KMS-11 (cell line): ENCODE measurements around the gene ZNF440.

Experiments
- H2AFZ ChIP-seq: fragments of 200-600 bp; sonication (generic); 2 replicates; pipeline ENCODE4 v1.6.1; 2016; ENCODE audit warnings: antibody characterized with exemption, mixed run types, low read depth
- H3K27ac ChIP-seq: fragments of 200-600 bp; sonication (generic); 2 replicates; pipeline ENCODE4 v1.6.1; 2016; ENCODE audit warnings: mild to moderate bottlenecking, mixed run types
- H3K27me3 ChIP-seq: fragments of 200-600 bp; sonication (generic); 2 replicates; pipeline ENCODE4 v1.6.1; 2017; ENCODE audit warnings: mild to moderate bottlenecking, low read depth, mixed run types, moderate library complexity; ENCODE audit not compliant: insufficient read depth
- H3K36me3 ChIP-seq: fragments of 200-600 bp; sonication (generic); 2 replicates; pipeline ENCODE4 v1.6.1; 2017; ENCODE audit warnings: mild to moderate bottlenecking, mixed run types; ENCODE audit not compliant: insufficient read depth
- H3K4me1 ChIP-seq: fragments of 200-600 bp; sonication (generic); 2 replicates; pipeline ENCODE4 v1.6.1; 2016; ENCODE audit warnings: mild to moderate bottlenecking, low read depth, mixed run types; ENCODE audit not compliant: poor library complexity, severe bottlenecking
- H3K4me2 ChIP-seq: fragments of 200-600 bp; sonication (generic); 2 replicates; pipeline ENCODE4 v1.7.0; 2016; ENCODE audit warnings: mild to moderate bottlenecking, mixed run types
- H3K4me3 ChIP-seq: fragments of 200-600 bp; sonication (generic); IDR thresholded peaks from 2 replicates; pipeline ENCODE4 v1.6.1; 2017; ENCODE audit warnings: low read depth, low read length, mixed read lengths; ENCODE audit not compliant: insufficient read depth
- H3K79me2 ChIP-seq: fragments of 200-600 bp; sonication (generic); 2 replicates; pipeline ENCODE4 v1.6.1; 2016; ENCODE audit warnings: low read depth, mixed run types; ENCODE audit not compliant: insufficient read depth
- H3K9ac ChIP-seq: fragments of 200-600 bp; sonication (generic); 2 replicates; pipeline ENCODE4 v1.6.1; 2016; ENCODE audit warnings: mild to moderate bottlenecking, mixed run types
- H4K20me1 ChIP-seq: fragments of 200-600 bp; sonication (generic); 2 replicates; pipeline ENCODE4 v1.6.1; 2016; ENCODE audit warnings: mild to moderate bottlenecking, mixed run types; ENCODE audit not compliant: insufficient read depth
- TF ChIP-seq, protein P1 (sequence below): fragments of 200-600 bp; sonication (generic); conservative IDR thresholded peaks from 2 replicates; pipeline ENCODE4 v1.6.1; 2017; ENCODE audit warnings: low read depth, mild to moderate bottlenecking, antibody characterized with exemption, low read length, moderate library complexity, mixed read lengths

Gene ZNF440

DNA sequence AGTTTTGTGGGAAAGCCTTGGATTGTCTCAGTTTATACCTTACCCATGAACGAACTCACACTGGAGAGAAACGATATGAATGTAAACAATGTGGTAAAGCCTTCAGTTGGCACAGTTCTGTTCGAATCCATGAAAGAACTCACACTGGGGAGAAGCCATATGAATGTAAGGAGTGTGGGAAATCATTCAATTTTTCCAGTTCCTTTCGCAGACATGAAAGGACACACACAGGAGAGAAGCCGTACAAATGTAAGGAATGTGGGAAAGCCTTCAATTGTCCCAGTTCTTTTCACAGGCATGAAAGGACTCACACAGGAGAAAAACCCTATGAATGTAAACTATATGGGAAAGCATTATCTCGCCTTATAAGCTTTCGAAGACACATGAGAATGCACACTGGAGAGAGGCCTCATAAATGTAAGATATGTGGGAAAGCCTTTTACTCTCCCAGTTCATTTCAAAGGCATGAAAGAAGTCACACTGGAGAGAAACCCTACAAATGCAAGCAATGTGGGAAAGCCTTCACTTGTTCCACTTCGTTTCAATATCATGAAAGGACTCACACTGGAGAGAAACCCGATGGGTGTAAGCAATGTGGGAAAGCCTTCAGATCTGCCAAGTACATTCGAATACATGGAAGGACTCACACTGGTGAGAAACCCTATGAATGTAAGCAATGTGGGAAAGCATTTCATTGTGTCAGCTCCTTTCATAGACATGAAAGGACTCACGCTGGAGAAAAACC is 7.5 kb upstream of the ZNF440 start:
- H3K4me3 ChIP-seq, result no peak overlapping the region
- H3K27me3 ChIP-seq, result no peaks in the 10 kb centered on the region
- no peaks in the 10 kb centered on the region for H3K4me1 ChIP-seq
- H4K20me1 ChIP-seq, result no peaks in the 10 kb centered on the region
- no peaks in the 10 kb centered on the region for H3K79me2 ChIP-seq
- no peak overlapping the region for H2AFZ ChIP-seq
- no peak overlapping the region for H3K4me2 ChIP-seq
- TF ChIP-seq, protein P1, sequence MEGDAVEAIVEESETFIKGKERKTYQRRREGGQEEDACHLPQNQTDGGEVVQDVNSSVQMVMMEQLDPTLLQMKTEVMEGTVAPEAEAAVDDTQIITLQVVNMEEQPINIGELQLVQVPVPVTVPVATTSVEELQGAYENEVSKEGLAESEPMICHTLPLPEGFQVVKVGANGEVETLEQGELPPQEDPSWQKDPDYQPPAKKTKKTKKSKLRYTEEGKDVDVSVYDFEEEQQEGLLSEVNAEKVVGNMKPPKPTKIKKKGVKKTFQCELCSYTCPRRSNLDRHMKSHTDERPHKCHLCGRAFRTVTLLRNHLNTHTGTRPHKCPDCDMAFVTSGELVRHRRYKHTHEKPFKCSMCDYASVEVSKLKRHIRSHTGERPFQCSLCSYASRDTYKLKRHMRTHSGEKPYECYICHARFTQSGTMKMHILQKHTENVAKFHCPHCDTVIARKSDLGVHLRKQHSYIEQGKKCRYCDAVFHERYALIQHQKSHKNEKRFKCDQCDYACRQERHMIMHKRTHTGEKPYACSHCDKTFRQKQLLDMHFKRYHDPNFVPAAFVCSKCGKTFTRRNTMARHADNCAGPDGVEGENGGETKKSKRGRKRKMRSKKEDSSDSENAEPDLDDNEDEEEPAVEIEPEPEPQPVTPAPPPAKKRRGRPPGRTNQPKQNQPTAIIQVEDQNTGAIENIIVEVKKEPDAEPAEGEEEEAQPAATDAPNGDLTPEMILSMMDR, result no peak
- no peak overlapping the region for H3K9ac ChIP-seq
- H3K36me3 ChIP-seq, result no peaks in the 10 kb centered on the region
- no peak overlapping the region for H3K27ac ChIP-seq

DNA sequence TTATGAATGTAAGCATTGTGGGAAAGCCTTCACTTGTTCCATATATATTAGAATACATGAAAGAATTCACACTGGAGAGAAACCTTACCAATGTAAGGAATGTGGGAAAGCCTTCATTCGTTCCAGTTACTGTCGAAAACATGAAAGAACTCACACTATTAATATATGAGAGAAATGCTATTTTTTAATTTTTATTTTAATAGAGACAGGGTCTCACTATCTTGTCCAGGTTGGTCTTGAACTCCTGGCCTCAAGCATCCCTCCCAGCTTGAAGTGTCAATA is 7.0 kb upstream of the ZNF440 start:
- Histone ChIP-seq H3K9ac (no peak overlapping the region), H3K4me3 (no peak overlapping the region), H4K20me1 (no peaks in the 10 kb centered on the region), H3K27me3 (no peaks in the 10 kb centered on the region), H3K27ac (no peak overlapping the region), H3K4me2 (no peak overlapping the region), H3K79me2 (no peaks in the 10 kb centered on the region), H3K36me3 (no peaks in the 10 kb centered on the region), H2AFZ (no peak overlapping the region), H3K4me1 (no peaks in the 10 kb centered on the region)
- TF ChIP-seq, protein P1, result no peak

DNA sequence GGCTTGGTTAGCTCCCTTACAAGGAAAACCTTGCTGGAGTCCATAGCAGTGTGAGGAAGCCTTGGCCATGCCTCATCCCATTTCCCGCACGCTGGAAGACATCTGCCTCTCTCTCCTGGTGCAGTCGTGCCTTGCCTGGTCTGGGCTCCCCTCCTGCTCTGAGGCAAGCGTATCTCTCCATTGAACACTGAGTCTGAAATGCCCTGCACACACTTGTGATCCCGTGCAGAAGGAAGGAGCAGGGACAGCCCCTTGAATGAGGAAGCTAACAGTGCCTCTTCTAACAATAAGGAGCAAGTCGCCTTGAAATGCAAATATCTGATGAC is 407 bp upstream of the ZNF440 start:
- Histone ChIP-seq H3K4me2 (peak overlapping the region; percentile 50; the same call in 1 of the 2 replicates), H3K36me3 (no peaks in the 10 kb centered on the region), H4K20me1 (no peaks in the 10 kb centered on the region), H3K4me3 (no peak overlapping the region), H3K9ac (no peak overlapping the region; the same call in 1 of the 2 replicates), H3K4me1 (no peaks in the 10 kb centered on the region), H3K27me3 (no peaks in the 10 kb centered on the region), H3K27ac (no peak overlapping the region), H3K79me2 (no peaks in the 10 kb centered on the region), H2AFZ (peak overlapping the region; percentile 94)
- TF ChIP-seq, protein P1, result no peak

DNA sequence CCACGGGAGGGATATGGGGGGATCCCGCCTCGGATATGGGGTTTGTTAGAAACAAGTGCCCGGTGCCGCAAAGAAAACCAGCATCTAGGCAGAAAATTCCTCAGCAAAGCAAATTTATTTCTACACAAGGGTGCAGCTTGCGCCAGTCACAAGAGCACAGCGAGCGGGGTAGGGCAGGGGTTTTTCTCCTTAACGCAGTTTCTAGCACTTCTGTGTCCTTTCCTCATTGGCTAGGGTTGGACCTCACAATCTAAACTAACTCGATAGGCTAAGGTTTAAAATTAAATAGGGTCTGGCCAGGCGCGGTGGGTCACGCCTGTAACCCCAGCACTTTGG is 595 bp downstream of the ZNF440 start:
- H3K4me3 ChIP-seq, result no peak overlapping the region
- H3K4me1 ChIP-seq, result no peaks in the 10 kb centered on the region
- no peaks in the 10 kb centered on the region for H3K36me3 ChIP-seq
- no peaks in the 10 kb centered on the region for H3K79me2 ChIP-seq
- H2AFZ ChIP-seq, result peak overlapping the region; percentile 94
- H3K4me2 ChIP-seq, result peak overlapping the region; percentile 36
- TF ChIP-seq, protein P1, result no peak
- H3K27me3 ChIP-seq, result no peaks in the 10 kb centered on the region
- H4K20me1 ChIP-seq, result no peaks in the 10 kb centered on the region
- H3K9ac ChIP-seq, result peak overlapping the region; percentile 27; the same call in 1 of the 2 replicates
- no peak overlapping the region for H3K27ac ChIP-seq
